Lung (tissue), 12 donors: ENCODE measurements around the gene ATP6V1B1. TPM values are rescaled to one million over a fixed set of nuclear protein-coding genes. Genes with fewer than 3 reads are reported as not detected.

Experiments
- ATAC-seq: fragments of 200-7000 bp; cut with Tn5 transposase; one replicate; pipeline ENCODE4 v1.9.1; 2020; ENCODE audit warnings: moderate number of reproducible peaks; ENCODE audit not compliant: insufficient read depth, low FRiP score
- DNase-seq, 3 donors: peaks; one replicate each; pipeline ENCODE4 v3.0.0-alpha.2; 2013 to 2017
- H3K27ac ChIP-seq, 2 donors: one replicate each; pipeline ENCODE4 v1.5.1; 2013; ENCODE audit warnings: mild to moderate bottlenecking in 2 of 2, moderate library complexity in 2 of 2, control low read depth in 1 of 2, inconsistent platforms in 1 of 2, low read depth in 1 of 2, low read length in 1 of 2
- H3K27me3 ChIP-seq, 3 donors: one replicate each; pipeline ENCODE4 v1.5.1; 2013; ENCODE audit warnings: low read length in 2 of 3; ENCODE audit not compliant: control insufficient read depth in 3 of 3, insufficient read depth in 3 of 3
- H3K36me3 ChIP-seq, 4 donors: one replicate each; pipeline ENCODE4 v1.5.1; 2013; ENCODE audit warnings: low read length in 4 of 4, mild to moderate bottlenecking in 1 of 4, moderate library complexity in 1 of 4; ENCODE audit not compliant: control insufficient read depth in 4 of 4, insufficient read depth in 4 of 4
- H3K4me1 ChIP-seq, 5 donors: one replicate each; pipeline ENCODE4 v1.5.1; 2013; ENCODE audit warnings: low read length in 5 of 5, mild to moderate bottlenecking in 2 of 5, moderate library complexity in 1 of 5; ENCODE audit not compliant: control insufficient read depth in 5 of 5, insufficient read depth in 5 of 5
- H3K4me3 ChIP-seq: one replicate; pipeline ENCODE4 v1.5.1; 2013; ENCODE audit warnings: mild to moderate bottlenecking, control low read depth, moderate library complexity
- H3K9ac ChIP-seq, 2 donors: one replicate each; pipeline ENCODE4 v1.5.1; 2013; ENCODE audit warnings: low read length in 2 of 2, control low read depth in 1 of 2; ENCODE audit not compliant: insufficient read depth in 1 of 2
- H3K9me3 ChIP-seq, 4 donors: one replicate each; pipeline ENCODE4 v1.5.1; 2013; ENCODE audit warnings: low read length in 3 of 4, mild to moderate bottlenecking in 1 of 4, moderate library complexity in 1 of 4; ENCODE audit not compliant: control insufficient read depth in 4 of 4, insufficient read depth in 3 of 4
- CTCF ChIP-seq: IDR thresholded peaks from 2 replicates; pipeline ENCODE4 v1.5.1; 2012; ENCODE audit warnings: mild to moderate bottlenecking; ENCODE audit errors: control extremely low read depth, extremely low read depth
- WGBS, 2 donors: extraction: QIAGEN DNeasy Blood & Tissue Kit; methylation state at CpG; one replicate each; pipeline ENCODE4 v1.1.7; 2013; 5-methylcytosine and 5-hydroxymethylcytosine counted together
- polyA plus RNA-seq, 2 donors: library from polyadenylated mRNA; stranded (reverse); fragments of 200-250 nt; gene quantifications; one replicate each; pipeline ENCODE4 v1.2.1, GENCODE V29; 2013
- total RNA-seq, 2 donors: library from RNA; depleted of rRNA in 1 of 2; stranded (reverse); fragments of >200 nt in 1 of 2; gene quantifications; one replicate each; pipeline ENCODE4 v1.2.1, GENCODE V29; 2014 to 2021
- donor health status: control.
- donor health status: control.
- donor health status: Bipolar disorder and iron deficiency.
- donor health status: healthy.
- donor health status: DM: yes; HTN: yes; CAD: no.

ATP6V1B1 gene
- total and polyA plus RNA-seq, 4 donors, result 0.33 to 5.9 (median 1.8) TPM

GRCh38 chr2:71003396-71003795 lies 67.7 kb downstream of the ATP6V1B1 start:
- Histone ChIP-seq H3K9ac (no peak overlapping the region), H3K4me1 (no peaks in the 10 kb centered on the region), H3K36me3 (no peaks in the 10 kb centered on the region), H3K9me3 (peaks cover 0 to under 1% (median 0%) of the 10 kb centered on the region in 4 donors), H3K27me3 (peaks cover 0 to 7% (median 0%) of the 10 kb centered on the region in 3 donors), H3K4me3 (no peak overlapping the region), H3K27ac (no peak overlapping the region)
- WGBS, 2 donors, result 86 to 94% methylated on average over 6 of the region's 6 CpGs
- ATAC-seq (no peak), DNase-seq (no peak)
- no peak for TF ChIP-seq CTCF

GRCh38 chr2:71003966-71004755 lies 68.5 kb downstream of the ATP6V1B1 start:
- DNase-seq, result no peak
- no peaks in the 10 kb centered on the region for H3K4me1 ChIP-seq
- no peak overlapping the region for H3K27ac ChIP-seq
- TF ChIP-seq CTCF, result no peak
- H3K9ac ChIP-seq, result no peak overlapping the region
- peaks cover 0 to 7% (median 0%) of the 10 kb centered on the region in 3 donors for H3K27me3 ChIP-seq
- H3K9me3 ChIP-seq, result peaks cover 0 to 3% (median 0%) of the 10 kb centered on the region in 4 donors
- H3K36me3 ChIP-seq, result no peaks in the 10 kb centered on the region
- ATAC-seq, result no peak
- no peak overlapping the region for H3K4me3 ChIP-seq
- WGBS, 2 donors, result 77 to 88% methylated on average over 11 of the region's 11 CpGs

- H3K4me3 ChIP-seq, result no peak overlapping the region
- no peak overlapping the region for H3K27ac ChIP-seq
- peaks cover 0 to 7% (median 0%) of the 10 kb centered on the region in 3 donors for H3K27me3 ChIP-seq
- DNase-seq (no peak), ATAC-seq (no peak)
- peaks cover 0 to 3% (median 0%) of the 10 kb centered on the region in 4 donors for H3K9me3 ChIP-seq
- H3K4me1 ChIP-seq, result no peaks in the 10 kb centered on the region
- TF ChIP-seq CTCF, result no peak
- H3K9ac ChIP-seq, result no peak overlapping the region
- H3K36me3 ChIP-seq, result no peaks in the 10 kb centered on the region
- 84 to 93% methylated on average over 6 of the region's 6 CpGs for WGBS, 2 donors
Observed at GRCh38 chr2:71004857-71005256, 69.2 kb downstream of the ATP6V1B1 start.
